HG03045 (cell line): ENCODE data around the gene USP43.

Source experiments
- ATAC-seq: cut with Tn5 transposase; IDR thresholded peaks from one replicate; pipeline ENCODE4 v1.9.1; 2021; ENCODE audit warnings: mild to moderate bottlenecking, moderate library complexity; ENCODE audit not compliant: unreplicated experiment

USP43 gene

GRCh38 chr17:9771465-9771864 is 126.1 kb downstream of the USP43 start:
- ATAC-seq = no peak

DNA sequence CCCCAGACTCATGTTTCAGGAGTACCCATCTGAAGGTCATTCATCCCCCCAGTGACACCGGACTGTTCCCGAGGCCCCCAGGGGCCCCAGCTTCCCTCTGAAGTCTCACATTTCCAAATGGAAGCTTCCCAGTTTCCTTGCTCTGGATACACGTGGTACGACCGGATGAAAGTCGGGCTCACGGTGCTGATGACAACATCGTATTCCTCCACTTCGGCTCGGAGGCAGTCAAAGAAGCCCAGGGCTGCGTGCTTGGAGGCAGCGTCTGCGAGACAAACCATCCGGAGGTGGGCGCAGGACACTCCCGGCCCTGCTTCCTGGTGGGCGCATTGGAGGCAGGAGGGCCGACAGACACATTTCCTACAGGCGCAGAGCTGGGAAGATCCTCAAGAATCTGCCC is 127.3 kb downstream of the USP43 start:
- ATAC-seq = no peak

- no peak for ATAC-seq
Measured at GRCh38 chr17:9776911-9777310, 131.6 kb downstream of the USP43 start.
